Natural killer cell (primary cell): ENCODE measurements around the gene ZEB2. TPM values are rescaled to one million over a fixed set of nuclear protein-coding genes. Genes with fewer than 3 reads are reported as not detected.

Experiments used
- ATAC-seq, 3 donors: fragments of 150-1000 bp in 2 of 3; fragments of 200-7000 bp in 1 of 3; cut with Tn5 transposase; 1 replicate in 1 of 3; 2 replicates in 2 of 3; pipeline ENCODE4 v1.10.0; 2021; ENCODE audit warnings: mild to moderate bottlenecking in 2 of 3, moderate library complexity in 2 of 3
- DNase-seq, 2 donors: peaks; one replicate each; pipeline versions ENCODE4 v3.0.0 to v3.0.0-alpha.2; 2013 to 2021; ENCODE audit warnings: mixed read lengths in 1 of 2
- H3K27ac ChIP-seq: one replicate; pipeline ENCODE4 v1.5.1; 2013; ENCODE audit warnings: mild to moderate bottlenecking, low read length
- H3K27me3 ChIP-seq: one replicate; pipeline ENCODE4 v1.6.1; 2013; ENCODE audit warnings: low read length; ENCODE audit not compliant: control insufficient read depth, insufficient read depth
- H3K36me3 ChIP-seq: one replicate; pipeline ENCODE4 v1.6.1; 2013; ENCODE audit warnings: low read length; ENCODE audit not compliant: control insufficient read depth, insufficient read depth
- H3K4me1 ChIP-seq: one replicate; pipeline ENCODE4 v1.6.1; 2013; ENCODE audit warnings: low read length; ENCODE audit not compliant: control insufficient read depth, insufficient read depth
- H3K4me3 ChIP-seq: one replicate; pipeline ENCODE4 v1.5.1; 2013; ENCODE audit warnings: low read length
- H3K9me3 ChIP-seq: one replicate; pipeline ENCODE4 v1.6.1; 2013; ENCODE audit warnings: low read length; ENCODE audit not compliant: control insufficient read depth, insufficient read depth
- H3K27ac Mint-ChIP-seq, 2 donors: one replicate each; pipeline ENCODE4 v1.8.0; 2022; ENCODE audit warnings: mild to moderate bottlenecking in 2 of 2, mixed read lengths in 2 of 2, moderate library complexity in 1 of 2
- H3K27me3 Mint-ChIP-seq, 2 donors: one replicate each; pipeline ENCODE4 v1.8.0; 2022; ENCODE audit warnings: low read depth in 2 of 2, mixed read lengths in 2 of 2
- H3K36me3 Mint-ChIP-seq: one replicate; pipeline ENCODE4 v1.8.0; 2022; ENCODE audit warnings: mixed read lengths
- H3K4me1 Mint-ChIP-seq, 2 donors: one replicate each; pipeline ENCODE4 v1.8.0; 2022; ENCODE audit warnings: mixed read lengths in 2 of 2
- H3K4me3 Mint-ChIP-seq: one replicate; pipeline ENCODE4 v1.8.0; 2022; ENCODE audit warnings: mild to moderate bottlenecking, moderate library complexity, mixed read lengths
- H3K9me3 Mint-ChIP-seq, 2 donors: one replicate each; pipeline ENCODE4 v1.8.0; 2022; ENCODE audit warnings: mixed read lengths in 2 of 2
- WGBS: methylation state at CpG from one replicate; pipeline ENCODE4 v1.1.7; 2013; ENCODE audit warnings: missing lambda C conversion rate; ENCODE audit not compliant: insufficient coverage; 5-methylcytosine and 5-hydroxymethylcytosine counted together
- intact Hi-C: fragments of 100-400 bp; cut with micrococcal nuclease; formaldehyde crosslinking; loops from one replicate; pipeline ENCODE4 v1.14.2; 2022
- total RNA-seq, 4 donors: library from RNA; stranded (reverse); fragments of 120-200 nt in 1 of 4; gene quantifications; one replicate each; pipeline versions ENCODE4 v1.2.3 to v1.2.4, GENCODE V29; 2013 to 2022
- TF ChIP-seq, protein P1 (sequence below): fragments of 200-600 bp; IDR thresholded peaks from one replicate; pipeline ENCODE4 v1.8.0; 2022; ENCODE audit warnings: antibody characterized with exemption

Gene ZEB2
- total RNA-seq, 3 donors from 2014 or later (not counting 1 experiment from before 2014, with no cell fraction given), result 718 to 1,143 (median 944) TPM

DNA sequence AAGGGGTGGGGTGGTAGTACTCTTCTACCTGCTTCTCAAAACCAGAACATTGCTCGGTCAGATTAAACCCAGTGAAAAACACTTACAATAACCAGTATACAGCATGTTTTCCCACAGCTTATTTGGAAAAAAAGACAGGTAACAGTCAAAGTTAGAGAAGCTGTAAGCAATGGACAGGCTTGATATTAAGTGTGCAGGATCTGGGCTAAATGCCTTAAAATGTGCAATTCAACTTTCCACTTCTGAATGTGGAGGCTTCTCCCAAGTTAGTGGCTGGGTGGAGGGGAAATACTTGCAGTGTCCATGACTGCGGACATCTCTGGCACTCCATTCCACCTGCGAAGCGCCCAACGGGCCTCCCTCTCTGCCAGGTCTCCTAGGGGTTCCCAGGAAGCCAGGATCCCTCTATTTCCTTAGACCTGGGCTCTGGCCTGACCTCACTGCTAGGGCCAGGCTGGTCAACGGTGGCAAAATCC is 5.3 kb downstream of the ZEB2 start:
- Mint-ChIP-seq H3K27ac (no peak overlapping the region), H3K27me3 (peaks cover 7 to 9% of the 10 kb centered on the region in 2 donors), H3K9me3 (peaks cover 2 to 3% of the 10 kb centered on the region in 2 donors), H3K36me3 (peaks cover 32% of the 10 kb centered on the region), H3K4me1 (peaks cover 59% of the 10 kb centered on the region in 2 donors), H3K4me3 (peak overlapping the region; percentile 95)
- Histone ChIP-seq H3K4me3 (peak overlapping the region; percentile 80), H3K27me3 (no peaks in the 10 kb centered on the region), H3K36me3 (peaks cover 15% of the 10 kb centered on the region), H3K9me3 (no peaks in the 10 kb centered on the region), H3K27ac (peak overlapping the region; percentile 92), H3K4me1 (peaks cover 47% of the 10 kb centered on the region)
- WGBS, result 53% methylated on average over 5 of the region's 6 CpGs
- ATAC-seq, result no peak
- TF ChIP-seq, protein P1, sequence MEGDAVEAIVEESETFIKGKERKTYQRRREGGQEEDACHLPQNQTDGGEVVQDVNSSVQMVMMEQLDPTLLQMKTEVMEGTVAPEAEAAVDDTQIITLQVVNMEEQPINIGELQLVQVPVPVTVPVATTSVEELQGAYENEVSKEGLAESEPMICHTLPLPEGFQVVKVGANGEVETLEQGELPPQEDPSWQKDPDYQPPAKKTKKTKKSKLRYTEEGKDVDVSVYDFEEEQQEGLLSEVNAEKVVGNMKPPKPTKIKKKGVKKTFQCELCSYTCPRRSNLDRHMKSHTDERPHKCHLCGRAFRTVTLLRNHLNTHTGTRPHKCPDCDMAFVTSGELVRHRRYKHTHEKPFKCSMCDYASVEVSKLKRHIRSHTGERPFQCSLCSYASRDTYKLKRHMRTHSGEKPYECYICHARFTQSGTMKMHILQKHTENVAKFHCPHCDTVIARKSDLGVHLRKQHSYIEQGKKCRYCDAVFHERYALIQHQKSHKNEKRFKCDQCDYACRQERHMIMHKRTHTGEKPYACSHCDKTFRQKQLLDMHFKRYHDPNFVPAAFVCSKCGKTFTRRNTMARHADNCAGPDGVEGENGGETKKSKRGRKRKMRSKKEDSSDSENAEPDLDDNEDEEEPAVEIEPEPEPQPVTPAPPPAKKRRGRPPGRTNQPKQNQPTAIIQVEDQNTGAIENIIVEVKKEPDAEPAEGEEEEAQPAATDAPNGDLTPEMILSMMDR, result no peak
- intact Hi-C loops, result no loop called here
- DNase-seq, result no peak

- H3K4me3 ChIP-seq, result peak overlapping the region; percentile 80
- peak; percentile 65 to 69 for DNase-seq
- WGBS, result 48% methylated on average over 17 of the region's 18 CpGs
These were observed 6.4 kb downstream of the ZEB2 start for GRCh38 chr2:144513388-144514101.

GRCh38 chr2:144512891-144513351 is 7.0 kb downstream of the ZEB2 start:
- TF ChIP-seq, protein P1, result no peak
- H3K27me3 ChIP-seq, result no peaks in the 10 kb centered on the region
- peak overlapping the region; percentile 80 for H3K4me3 ChIP-seq
- WGBS, result 42% methylated on average over 3 of the region's 5 CpGs
- peaks cover 44% of the 10 kb centered on the region for H3K36me3 Mint-ChIP-seq
- no peak overlapping the region for H3K27ac Mint-ChIP-seq
- peaks cover 7 to 9% of the 10 kb centered on the region in 2 donors for H3K27me3 Mint-ChIP-seq
- H3K4me1 ChIP-seq, result peaks cover 59% of the 10 kb centered on the region
- no peak for DNase-seq
- H3K9me3 Mint-ChIP-seq, result peaks cover 2 to 3% of the 10 kb centered on the region in 2 donors
- H3K9me3 ChIP-seq, result no peaks in the 10 kb centered on the region
- peaks cover 76% of the 10 kb centered on the region in 2 donors for H3K4me1 Mint-ChIP-seq
- ATAC-seq, result no peak
- intact Hi-C loops, result no loop called here
- peak overlapping the region; percentile 92 for H3K27ac ChIP-seq
- peak overlapping the region; percentile 95 for H3K4me3 Mint-ChIP-seq
- H3K36me3 ChIP-seq, result peaks cover 15% of the 10 kb centered on the region

More at GRCh38 chr2:144513388-144514101, 6.4 kb downstream of the ZEB2 start:
- intact Hi-C loops, result no loop called here
- peaks cover 70% of the 10 kb centered on the region in 2 donors for H3K4me1 Mint-ChIP-seq
- TF ChIP-seq, protein P1, result no peak
- H3K27ac Mint-ChIP-seq, result no peak overlapping the region
- H3K27ac ChIP-seq, result peak overlapping the region; percentile 92
- peak; percentile 5 to 31 (median 6) for ATAC-seq
- no peaks in the 10 kb centered on the region for H3K9me3 ChIP-seq
- no peaks in the 10 kb centered on the region for H3K27me3 ChIP-seq
- peaks cover 15% of the 10 kb centered on the region for H3K36me3 ChIP-seq
- H3K4me3 Mint-ChIP-seq, result peak overlapping the region; percentile 95
- peaks cover 7 to 9% of the 10 kb centered on the region in 2 donors for H3K27me3 Mint-ChIP-seq
- peaks cover 58% of the 10 kb centered on the region for H3K4me1 ChIP-seq
- H3K9me3 Mint-ChIP-seq, result peaks cover 2 to 3% of the 10 kb centered on the region in 2 donors
- peaks cover 43% of the 10 kb centered on the region for H3K36me3 Mint-ChIP-seq
